WTC11 (cell line): ENCODE data around the gene TLE2. TPM values are rescaled to one million over a fixed set of nuclear protein-coding genes. Genes with fewer than 3 reads are reported as not detected.

Source experiments
- ATAC-seq: fragments of 200-7000 bp; cut with Tn5 transposase; 2 replicates; pipeline ENCODE4 v1.10.0; 2021; ENCODE audit warnings: mild to moderate bottlenecking, moderate library complexity
- CTCF ChIA-PET: fragments of 300-600 bp; sonication (Branson Sonifier 250); formaldehyde crosslinking; loops from one replicate; lab custom pipeline; 2021; ENCODE audit warnings: antibody characterized with exemption; lab: Charles Lee
- POLR2A ChIA-PET: fragments of 350-600 bp; sonication (Branson Sonifier 250); formaldehyde crosslinking; loops from one replicate; lab custom pipeline; 2021; ENCODE audit warnings: antibody characterized with exemption; lab: Charles Lee
- DNase-seq: peaks from one replicate; pipeline ENCODE4 v3.0.0; 2021; ENCODE audit warnings: low spot score
- H3K27ac Mint-ChIP-seq: 2 replicates; pipeline ENCODE4 v1.8.0; 2021; ENCODE audit warnings: mixed read lengths
- H3K27me3 Mint-ChIP-seq: 2 replicates; pipeline ENCODE4 v1.8.0; 2021; ENCODE audit warnings: low read depth, mild to moderate bottlenecking, moderate library complexity, mixed read lengths
- H3K36me3 Mint-ChIP-seq: 2 replicates; pipeline ENCODE4 v1.8.0; 2021; ENCODE audit warnings: mixed read lengths
- H3K4me1 Mint-ChIP-seq: 2 replicates; pipeline ENCODE4 v1.8.0; 2022; ENCODE audit warnings: mixed read lengths
- H3K4me3 Mint-ChIP-seq: 2 replicates; pipeline ENCODE4 v1.8.0; 2021; ENCODE audit warnings: mild to moderate bottlenecking, moderate library complexity, mixed read lengths
- H3K9me3 Mint-ChIP-seq: 2 replicates; pipeline ENCODE4 v1.8.0; 2021; ENCODE audit warnings: mixed read lengths
- AFF4 ChIP-seq: sonication (generic); formaldehyde crosslinking; IDR thresholded peaks from 2 replicates; pipeline ENCODE4 v1.8.1; 2023; ENCODE audit warnings: mild to moderate bottlenecking, missing genetic modification reagents, borderline replicate concordance
- ATF1 ChIP-seq: sonication (generic); formaldehyde crosslinking; IDR thresholded peaks from 2 replicates; pipeline ENCODE4 v1.8.1; 2023; ENCODE audit warnings: mild to moderate bottlenecking, moderate library complexity, missing genetic modification reagents
- ATF2 ChIP-seq: sonication (generic); formaldehyde crosslinking; IDR thresholded peaks from 2 replicates; pipeline ENCODE4 v1.8.1; 2022; ENCODE audit warnings: low read depth, missing genetic modification reagents, borderline replicate concordance
- ELF4 ChIP-seq: sonication (generic); formaldehyde crosslinking; IDR thresholded peaks from 2 replicates; pipeline ENCODE4 v1.8.1; 2022; ENCODE audit warnings: low read depth, mild to moderate bottlenecking, moderate library complexity, missing genetic modification reagents
- ESRRA ChIP-seq: sonication (generic); formaldehyde crosslinking; IDR thresholded peaks from 2 replicates; pipeline ENCODE4 v1.8.1; 2022; ENCODE audit warnings: mild to moderate bottlenecking, missing genetic modification reagents, borderline replicate concordance
- ETV6 ChIP-seq: sonication (generic); formaldehyde crosslinking; IDR thresholded peaks from 2 replicates; pipeline ENCODE4 v1.8.1; 2022; ENCODE audit warnings: mild to moderate bottlenecking, missing genetic modification reagents
- FOXK1 ChIP-seq: sonication (generic); formaldehyde crosslinking; IDR thresholded peaks from 2 replicates; pipeline ENCODE4 v1.8.0; 2022; ENCODE audit warnings: mild to moderate bottlenecking, moderate library complexity, missing genetic modification reagents
- FOXP1 ChIP-seq: sonication (generic); formaldehyde crosslinking; IDR thresholded peaks from 2 replicates; pipeline ENCODE4 v1.8.0; 2022; ENCODE audit warnings: missing genetic modification reagents, mild to moderate bottlenecking, moderate library complexity, borderline replicate concordance
- FOXP4 ChIP-seq: sonication (generic); formaldehyde crosslinking; IDR thresholded peaks from 2 replicates; pipeline ENCODE4 v1.8.0; 2022; ENCODE audit warnings: mild to moderate bottlenecking, missing genetic modification reagents
- IRF2 ChIP-seq: sonication (generic); formaldehyde crosslinking; IDR thresholded peaks from 2 replicates; pipeline ENCODE4 v1.8.0; 2022; ENCODE audit warnings: low read depth, missing genetic modification reagents, borderline replicate concordance
- JAZF1 ChIP-seq: fragments of 250-450 bp; sonication (Bioruptor Pico); IDR thresholded peaks from 2 replicates; pipeline ENCODE4 v1.9.0; 2021; ENCODE audit warnings: moderate library complexity, mild to moderate bottlenecking, inconsistent platforms
- SP1 ChIP-seq: sonication (generic); formaldehyde crosslinking; conservative IDR thresholded peaks from 2 replicates; pipeline ENCODE4 v1.8.1; 2022; ENCODE audit warnings: missing genetic modification reagents
- TP53 ChIP-seq: sonication (generic); formaldehyde crosslinking; IDR thresholded peaks from 2 replicates; pipeline ENCODE4 v1.8.1; 2023; ENCODE audit warnings: mild to moderate bottlenecking, missing genetic modification reagents
- ZNF121 ChIP-seq: sonication (generic); formaldehyde crosslinking; IDR thresholded peaks from 2 replicates; pipeline ENCODE4 v1.8.0; 2023; ENCODE audit warnings: missing genetic modification reagents
- ZNF138 ChIP-seq: sonication (generic); formaldehyde crosslinking; conservative IDR thresholded peaks from 2 replicates; pipeline ENCODE4 v1.8.1; 2022; ENCODE audit warnings: mild to moderate bottlenecking, moderate library complexity, missing genetic modification reagents
- ZNF232 ChIP-seq: sonication (generic); formaldehyde crosslinking; IDR thresholded peaks from 2 replicates; pipeline ENCODE4 v1.8.0; 2022; ENCODE audit warnings: mild to moderate bottlenecking, missing genetic modification reagents
- ZNF512 ChIP-seq: sonication (generic); formaldehyde crosslinking; IDR thresholded peaks from 2 replicates; pipeline ENCODE4 v1.8.1; 2022; ENCODE audit warnings: missing genetic modification reagents, borderline replicate concordance
- total RNA-seq: library from RNA; stranded (reverse); gene quantifications from 3 replicates; pipeline ENCODE4 v1.2.3, GENCODE V29; 2021

TLE2 gene
- total RNA-seq, 1 experiment from 2014 or later, result 20.0 TPM

- TF ChIP-seq AFF4 (no peak), ATF2 (CRISPR knock-in tag) (no peak), ATF1 (CRISPR knock-in tag) (no peak), SP1 (CRISPR knock-in tag) (no peak), JAZF1 (CRISPR knock-in tag) (no peak), IRF2 (CRISPR knock-in tag) (no peak), ELF4 (CRISPR knock-in tag) (no peak)
- TF ChIP-seq, all 79 proteins: peak for 6
These were observed 66.9 kb downstream of the TLE2 start (continued) for GRCh38 chr19:2962018-2962670.

GRCh38 chr19:2960120-2960519 lies 69.0 kb downstream of the TLE2 start:
- H3K27me3 Mint-ChIP-seq, result no peaks in the 10 kb centered on the region; the same call in 1 of the 2 replicates
- peaks cover 2% of the 10 kb centered on the region; the same call in 1 of the 2 replicates for H3K4me1 Mint-ChIP-seq
- POLR2A ChIA-PET, result interaction anchor here (0.6 kb wide), 1 partner anchor 140 kb away, joined by 3 read pairs; no protein-coding TSS in a partner anchor
- H3K27ac Mint-ChIP-seq, result no peak overlapping the region
- TF ChIP-seq ETV6 (CRISPR knock-in tag), result no peak
- no peak for TF ChIP-seq ZNF512 (CRISPR knock-in tag)
- no peak for TF ChIP-seq FOXP4 (CRISPR knock-in tag)
- no peak for TF ChIP-seq ESRRA (CRISPR knock-in tag)
- TF ChIP-seq ZNF232, result no peak
- no peak for TF ChIP-seq ZNF138 (CRISPR knock-in tag)
- TF ChIP-seq FOXK1 (CRISPR knock-in tag), result no peak
- TF ChIP-seq TP53, result no peak
- TF ChIP-seq FOXP1 (CRISPR knock-in tag), result no peak
- no peak for TF ChIP-seq ZNF121
- TF ChIP-seq, all 79 proteins: peak for 0
- DNase-seq (no peak), ATAC-seq (no peak)
- Mint-ChIP-seq H3K36me3 (no peaks in the 10 kb centered on the region), H3K9me3 (no peaks in the 10 kb centered on the region), H3K4me3 (no peak overlapping the region)
- CTCF ChIA-PET, result interaction anchor here (0.6 to 6.6 kb wide), 7 partner anchors 10 to 311 kb away, joined by 3 to 51 read pairs (median 6); no protein-coding TSS in a partner anchor
